Measurements from ENCODE around the gene RGL3.

- TF ChIP-seq, protein P1, sequence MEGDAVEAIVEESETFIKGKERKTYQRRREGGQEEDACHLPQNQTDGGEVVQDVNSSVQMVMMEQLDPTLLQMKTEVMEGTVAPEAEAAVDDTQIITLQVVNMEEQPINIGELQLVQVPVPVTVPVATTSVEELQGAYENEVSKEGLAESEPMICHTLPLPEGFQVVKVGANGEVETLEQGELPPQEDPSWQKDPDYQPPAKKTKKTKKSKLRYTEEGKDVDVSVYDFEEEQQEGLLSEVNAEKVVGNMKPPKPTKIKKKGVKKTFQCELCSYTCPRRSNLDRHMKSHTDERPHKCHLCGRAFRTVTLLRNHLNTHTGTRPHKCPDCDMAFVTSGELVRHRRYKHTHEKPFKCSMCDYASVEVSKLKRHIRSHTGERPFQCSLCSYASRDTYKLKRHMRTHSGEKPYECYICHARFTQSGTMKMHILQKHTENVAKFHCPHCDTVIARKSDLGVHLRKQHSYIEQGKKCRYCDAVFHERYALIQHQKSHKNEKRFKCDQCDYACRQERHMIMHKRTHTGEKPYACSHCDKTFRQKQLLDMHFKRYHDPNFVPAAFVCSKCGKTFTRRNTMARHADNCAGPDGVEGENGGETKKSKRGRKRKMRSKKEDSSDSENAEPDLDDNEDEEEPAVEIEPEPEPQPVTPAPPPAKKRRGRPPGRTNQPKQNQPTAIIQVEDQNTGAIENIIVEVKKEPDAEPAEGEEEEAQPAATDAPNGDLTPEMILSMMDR (IDR thresholded peaks at IDR 0.05 in 8 of 11, conservative IDR thresholded peaks at IDR 0.05 in 3 of 11): no peak
- peak in 1 of 3 donors; percentile 17 for TF ChIP-seq POLR2AphosphoS5 (IDR thresholded peaks at IDR 0.05)
These were observed 2.4 kb upstream of the RGL3 start for GRCh38 chr19:11421371-11422098.
